Activated CD4-positive, CD25-positive, alpha-beta regulatory T cell (primary cell): Measurements from ENCODE around the gene SETD1A.
A peak's percentile ranks its signal among the peaks of the same experiment; 100 is the strongest.

ENCODE experiments used
- DNase-seq, 4 experiments: peaks; one replicate each; lab custom pipeline; 2025; lab: John Stamatoyannopoulos, UW

SETD1A gene

DNA sequence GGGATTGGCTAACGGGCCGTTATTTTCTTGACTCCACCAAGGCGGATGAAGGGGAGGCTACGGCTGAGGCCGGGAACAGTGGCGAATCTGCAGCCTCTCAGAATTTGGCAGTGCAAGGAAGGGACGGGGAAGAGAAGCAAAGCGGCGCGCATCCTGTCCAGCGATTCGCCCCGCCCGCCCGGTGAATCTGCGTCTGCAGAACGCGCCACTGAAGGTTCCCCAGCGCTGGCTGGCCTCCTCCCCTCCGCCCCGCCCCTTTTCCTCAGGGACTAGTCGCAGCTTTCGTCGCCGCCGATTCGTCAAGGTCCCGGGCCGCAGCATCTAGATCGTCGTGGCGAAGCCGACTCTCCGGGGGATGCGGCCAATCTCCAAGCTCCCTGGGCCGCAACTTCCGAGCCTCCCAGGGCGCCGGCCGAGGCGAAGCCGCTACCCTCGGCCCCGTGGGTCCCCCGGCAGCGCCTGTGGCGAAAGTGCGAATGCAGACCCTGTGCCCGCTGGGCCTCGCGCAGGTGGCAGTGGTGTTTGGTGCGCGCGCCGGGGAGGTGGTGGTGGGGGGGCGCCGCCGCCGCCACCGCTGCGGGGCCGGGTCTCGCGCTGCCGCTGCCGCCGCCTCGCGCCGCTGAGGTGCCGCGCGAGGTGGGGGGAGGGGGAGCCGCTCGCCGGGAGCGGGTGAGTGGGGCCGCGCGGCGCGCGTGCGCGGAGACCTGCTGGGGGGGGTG, at the start of gene SETD1A:
TSS of gene SETD1A (plus strand) at position 299 of the 719 bp plus-strand sequence. CDS start 978 bp downstream, outside the sequence.
- DNase-seq = peak; percentile 89 to 97 (median 96)

GRCh38 chr16:30910427-30911029, 47.0 kb upstream of the SETD1A start:
- no peak for DNase-seq

- no peak for DNase-seq
These were observed 44.7 kb upstream of the SETD1A start for GRCh38 chr16:30912794-30913412.

DNA sequence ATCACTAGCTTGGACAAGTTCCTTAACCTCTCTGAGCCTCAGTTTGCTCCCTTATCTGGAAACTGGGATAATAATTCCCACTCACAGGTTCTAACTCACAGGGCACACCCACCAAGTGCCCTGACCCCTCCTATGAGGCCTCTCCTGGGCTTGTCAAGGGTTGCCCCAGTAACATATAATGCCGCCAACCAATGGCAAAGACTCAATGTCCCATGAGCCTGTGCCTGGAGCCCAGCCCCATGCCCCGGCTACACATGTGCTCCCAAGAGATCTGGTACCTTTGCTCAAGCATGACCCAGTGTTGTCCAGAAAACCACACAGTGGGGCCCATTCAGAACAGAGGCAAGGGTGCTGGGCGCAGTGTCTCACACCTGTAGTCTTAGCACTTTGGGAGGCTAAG, 42.7 kb upstream of the SETD1A start:
- no peak for DNase-seq

GRCh38 chr16:30918614-30919013, 38.9 kb upstream of the SETD1A start:
- DNase-seq = no peak

DNA sequence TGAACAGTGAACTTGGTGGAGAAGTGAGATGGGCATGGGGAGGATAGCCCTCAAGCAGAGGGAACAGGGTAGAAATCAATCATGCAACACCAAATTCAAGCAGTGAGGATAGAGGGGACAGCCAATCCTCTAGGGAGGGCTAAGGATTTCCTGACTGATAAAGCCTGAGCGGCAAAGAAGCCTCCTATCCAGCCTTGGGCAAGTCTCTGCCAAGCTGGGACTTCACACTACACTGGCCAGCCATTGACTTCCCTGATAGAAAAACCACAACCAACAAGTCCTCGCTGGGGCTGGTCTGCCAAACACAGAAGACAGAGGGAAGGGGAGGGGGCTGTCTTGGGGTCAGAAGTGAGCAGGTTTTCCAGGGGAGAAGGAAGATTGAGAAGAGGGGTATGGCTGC, 36.7 kb upstream of the SETD1A start:
- DNase-seq = no peak

DNA sequence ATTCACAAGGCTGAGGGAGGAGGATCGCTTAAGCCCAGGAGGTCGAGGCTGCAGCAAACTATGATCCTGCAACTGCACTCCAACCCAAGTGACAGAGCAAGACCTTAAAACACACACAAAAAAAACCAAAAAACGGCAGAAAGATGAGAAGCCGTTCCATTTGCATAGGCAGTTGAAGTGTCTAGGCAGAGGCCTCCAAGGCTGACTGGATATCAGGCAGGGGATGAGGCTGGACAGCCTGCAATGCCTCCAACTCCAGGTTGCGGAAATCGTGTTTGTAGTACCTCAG, 36.2 kb upstream of the SETD1A start:
- DNase-seq = no peak

GRCh38 chr16:30921748-30922419, 35.7 kb upstream of the SETD1A start:
- DNase-seq = peak; percentile 72 to 86 (median 80)

DNA sequence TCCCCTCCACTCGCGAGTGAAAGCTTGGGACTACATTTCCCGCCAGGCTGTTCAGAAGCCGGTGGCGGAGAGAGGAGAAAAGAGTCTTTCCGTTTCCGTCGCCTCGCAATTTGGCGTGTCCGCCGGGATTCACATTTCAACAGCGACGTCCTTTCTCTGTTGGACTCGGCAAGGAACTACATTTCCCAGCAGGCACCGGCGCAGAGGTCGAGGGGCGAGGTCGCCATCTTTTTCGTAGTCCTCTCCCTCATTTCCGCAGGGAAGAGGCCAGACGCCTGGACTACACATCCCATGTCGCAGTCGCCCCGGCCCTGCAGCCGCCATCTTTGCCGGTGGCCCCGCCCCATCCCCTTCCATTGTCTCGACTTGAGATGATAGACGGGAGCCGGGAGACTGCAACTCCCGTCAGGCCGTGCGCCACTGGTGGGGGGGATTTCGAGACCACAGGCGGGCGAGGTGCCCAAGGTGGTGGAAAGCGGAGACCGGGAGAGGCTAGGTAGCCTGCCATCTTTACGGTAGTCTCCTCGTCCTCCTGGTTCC, 35.1 kb upstream of the SETD1A start:
- DNase-seq = peak; percentile 96 to 99 (median 98)

GRCh38 chr16:30922960-30923535, 34.5 kb upstream of the SETD1A start:
- peak; percentile 89 to 96 (median 92) for DNase-seq

- peak in 1 of 4 experiments; percentile 30 for DNase-seq
These were observed 33.9 kb upstream of the SETD1A start, which contains the start of gene FBXL19 for GRCh38 chr16:30923554-30924075. TSS of gene FBXL19 (plus strand) at chr16:30923572. CDS start at chr16:30925755, 2,183 bp downstream.

- DNase-seq = peak in 1 of 4 experiments; percentile 30
These were observed 33.3 kb upstream of the SETD1A start for GRCh38 chr16:30924076-30924912.

- DNase-seq = no peak
These were observed 32.5 kb upstream of the SETD1A start for GRCh38 chr16:30924913-30925631.

DNA sequence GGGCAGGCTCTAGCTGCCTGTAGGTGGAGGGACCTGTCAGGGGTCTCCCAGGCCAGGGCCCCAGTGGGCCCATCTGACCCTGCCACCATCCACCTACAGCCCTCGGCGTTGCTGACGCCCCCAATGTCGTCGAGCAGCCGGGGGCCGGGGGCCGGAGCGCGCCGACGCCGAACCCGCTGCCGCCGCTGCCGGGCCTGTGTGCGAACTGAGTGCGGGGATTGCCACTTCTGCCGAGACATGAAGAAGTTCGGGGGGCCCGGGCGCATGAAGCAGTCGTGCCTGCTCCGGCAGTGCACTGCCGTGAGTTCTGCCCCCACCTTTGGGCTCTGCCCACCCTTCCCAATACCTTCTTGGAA, 31.9 kb upstream of the SETD1A start:
- DNase-seq = no peak

DNA sequence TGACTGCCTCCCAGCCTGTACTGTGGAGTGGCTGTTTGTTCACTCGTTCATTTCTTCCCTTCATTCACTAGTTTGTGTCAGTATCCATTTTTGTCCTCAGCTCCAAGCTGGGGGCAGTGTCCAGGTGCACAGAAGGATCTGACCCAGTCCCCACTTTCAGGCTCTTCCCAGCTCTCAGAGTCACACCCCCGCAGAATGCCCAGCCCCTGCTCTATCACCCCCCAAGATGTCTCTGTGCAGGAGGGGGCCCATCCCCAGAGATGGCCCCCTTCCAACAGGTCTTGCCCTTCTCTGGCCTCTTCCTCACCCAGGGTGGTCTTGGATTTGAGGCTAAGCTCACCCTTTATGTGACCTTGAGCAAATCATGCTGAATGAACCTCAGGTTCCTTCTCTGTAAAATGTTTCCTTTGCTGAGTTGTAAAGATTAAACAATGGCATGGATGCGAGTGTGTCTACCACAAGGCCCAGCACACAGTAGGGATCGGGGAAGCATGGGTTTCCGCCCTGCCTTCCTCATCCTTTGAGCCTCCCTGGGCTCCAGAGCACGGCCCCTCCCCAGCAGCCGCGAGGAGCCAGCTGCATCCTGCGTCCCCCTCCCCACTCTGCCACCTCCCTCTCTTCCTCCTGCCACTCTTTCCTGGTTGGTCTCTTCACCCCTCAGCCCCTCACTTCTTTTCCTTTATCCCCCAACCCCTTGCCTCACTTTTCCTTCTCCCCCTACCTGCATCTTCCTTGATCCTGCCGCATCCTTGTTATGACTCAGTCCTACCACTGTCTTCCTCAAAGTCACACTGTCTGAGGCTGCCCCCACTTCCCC, 31.4 kb upstream of the SETD1A start:
- no peak for DNase-seq

DNA sequence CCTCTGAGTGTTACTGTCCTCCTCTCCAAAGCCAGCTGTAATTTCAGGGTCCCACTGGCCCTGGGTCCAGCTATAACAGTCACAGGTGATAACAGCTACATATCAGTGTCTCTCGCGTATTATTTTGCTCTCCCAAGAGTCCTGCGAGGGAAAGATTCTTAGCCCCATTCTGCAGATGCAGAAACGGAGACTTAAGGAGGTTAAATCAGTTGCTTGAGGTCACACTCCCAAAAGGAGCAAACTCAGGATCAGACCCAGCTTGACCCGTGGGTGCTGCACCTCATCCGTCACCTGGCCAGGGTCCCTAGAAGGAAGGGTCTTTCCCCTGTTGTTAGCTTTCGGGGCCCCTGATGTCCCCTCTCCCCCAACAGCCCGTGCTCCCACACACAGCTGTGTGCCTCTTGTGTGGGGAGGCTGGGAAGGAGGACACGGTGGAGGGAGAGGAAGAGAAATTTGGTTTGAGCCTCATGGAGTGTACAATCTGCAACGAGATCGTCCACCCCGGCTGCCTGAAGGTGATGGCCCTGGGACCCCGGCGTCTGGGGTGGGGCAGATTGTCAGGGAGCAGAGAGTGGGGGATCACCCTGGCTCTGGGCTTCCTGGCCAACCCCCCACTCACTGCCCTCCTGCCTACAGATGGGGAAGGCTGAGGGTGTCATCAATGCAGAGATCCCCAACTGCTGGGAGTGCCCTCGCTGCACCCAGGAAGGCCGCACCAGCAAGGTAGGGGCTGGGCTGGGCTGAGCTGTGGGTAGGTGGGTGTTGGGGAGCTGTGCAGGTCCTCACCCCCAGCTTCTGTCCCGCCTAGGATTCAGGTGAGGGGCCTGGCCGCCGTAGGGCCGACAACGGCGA, 30.4 kb upstream of the SETD1A start:
- DNase-seq = no peak

- no peak for DNase-seq
These were observed 29.7 kb upstream of the SETD1A start for GRCh38 chr16:30927789-30928378.

DNA sequence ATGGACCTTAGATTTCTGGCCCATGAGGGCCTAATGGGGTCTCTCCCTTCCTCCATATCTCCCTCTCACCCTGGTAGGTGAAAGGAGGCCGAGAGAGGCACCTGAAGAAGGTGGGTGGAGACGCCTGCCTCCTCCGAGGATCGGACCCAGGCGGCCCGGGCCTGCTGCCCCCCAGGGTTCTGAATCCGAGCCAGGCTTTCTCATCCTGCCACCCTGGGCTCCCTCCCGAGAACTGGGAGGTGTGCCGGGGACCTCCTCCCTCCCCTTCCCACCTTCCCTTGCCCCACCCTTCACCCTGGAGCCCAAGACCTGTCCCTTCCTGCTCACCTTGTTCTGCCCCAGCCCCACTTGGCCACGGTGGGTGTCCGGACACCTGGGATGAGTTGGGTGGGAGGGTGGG, 29.2 kb upstream of the SETD1A start:
- no peak for DNase-seq
